Panc1 (cell line): Measurements from ENCODE around the gene ALDH4A1.

Experiments
- CTCF ChIP-seq: fragments of 450-650 bp; IDR thresholded peaks from 2 replicates; pipeline ENCODE4 v1.5.1; 2017; ENCODE audit warnings: mild to moderate bottlenecking
- POLR2AphosphoS5 ChIP-seq: IDR thresholded peaks from 2 replicates; pipeline ENCODE4 v1.6.1; 2012; ENCODE audit warnings: mild to moderate bottlenecking, low read depth, low read length, moderate library complexity

GRCh38 chr1:18866314-18866713, 36.0 kb downstream of the ALDH4A1 start:
- TF ChIP-seq CTCF (no peak), POLR2AphosphoS5 (no peak)
